Gastroesophageal sphincter (tissue), 4 donors: ENCODE data around the gene IL22RA1. TPM values are rescaled to one million over a fixed set of nuclear protein-coding genes. Genes with fewer than 3 reads are reported as not detected.

ENCODE experiments used
- ATAC-seq: fragments of 150-250 bp; one replicate; pipeline ENCODE4 v1.9.1; 2016; ENCODE audit warnings: mild to moderate bottlenecking, moderate library complexity
- H3K27ac ChIP-seq, 4 donors: fragments of 200-600 bp; sonication (generic) in 3 of 4; 1 replicate in 3 of 4; 2 replicates in 1 of 4; pipeline ENCODE4 v1.5.1; 2016 to 2019
- H3K27me3 ChIP-seq: fragments of 200-600 bp; sonication (generic); one replicate; pipeline ENCODE4 v1.5.1; 2019
- H3K36me3 ChIP-seq, 2 donors: fragments of 200-600 bp; sonication (generic); one replicate each; pipeline ENCODE4 v1.5.1; 2019; ENCODE audit warnings: control low read depth in 1 of 2
- H3K4me1 ChIP-seq, 3 donors: fragments of 200-600 bp; sonication (generic); 1 replicate in 2 of 3; 2 replicates in 1 of 3; pipeline ENCODE4 v1.5.1; 2016 to 2019; ENCODE audit warnings: control low read depth in 2 of 3
- H3K4me3 ChIP-seq, 2 donors: fragments of 200-600 bp; sonication (generic); one replicate each; pipeline ENCODE4 v1.5.1; 2019; ENCODE audit warnings: mild to moderate bottlenecking in 1 of 2, moderate library complexity in 1 of 2
- H3K9me3 ChIP-seq, 3 donors: fragments of 200-600 bp; sonication (generic); one replicate each; pipeline ENCODE4 v1.5.1; 2017 to 2019; ENCODE audit warnings: control low read depth in 2 of 3
- EP300 ChIP-seq: sonication (generic); formaldehyde crosslinking; IDR thresholded peaks from one replicate; pipeline ENCODE4 v1.6.1; 2017; ENCODE audit warnings: antibody characterized with exemption, mild to moderate bottlenecking
- POLR2A ChIP-seq, 2 donors: fragments of 450-650 bp; IDR thresholded peaks; one replicate each; pipeline ENCODE4 v1.6.1; 2017; ENCODE audit warnings: antibody characterized with exemption in 2 of 2, mild to moderate bottlenecking in 2 of 2, moderate library complexity in 1 of 2
- POLR2AphosphoS5 ChIP-seq: sonication (generic); formaldehyde crosslinking; IDR thresholded peaks from one replicate; pipeline ENCODE4 v1.6.1; 2017; ENCODE audit warnings: antibody characterized with exemption
- WGBS, 2 donors: methylation state at CpG; one replicate each; pipeline ENCODE4 v1.1.5; 2018; ENCODE audit warnings: low coverage in 1 of 2; 5-methylcytosine and 5-hydroxymethylcytosine counted together
- total RNA-seq, 4 donors: library from RNA; depleted of rRNA; stranded (reverse); fragments of >200 nt; gene quantifications; one replicate each; pipeline ENCODE4 v1.1.0, GENCODE V29; 2016
- TF ChIP-seq, protein P1 (sequence below), 4 experiments: fragments of 200-600 bp in 2 of 4; fragments of 450-650 bp in 2 of 4; sonication (generic) in 1 of 4; IDR thresholded peaks; one replicate each; pipeline ENCODE4 v1.5.1; 2017 to 2019; ENCODE audit warnings: antibody characterized with exemption in 4 of 4, mild to moderate bottlenecking in 2 of 4, moderate library complexity in 2 of 4

IL22RA1 gene
- total RNA-seq, 4 donors from 2014 or later = 0.57 to 0.58 TPM; not detected in 2

DNA sequence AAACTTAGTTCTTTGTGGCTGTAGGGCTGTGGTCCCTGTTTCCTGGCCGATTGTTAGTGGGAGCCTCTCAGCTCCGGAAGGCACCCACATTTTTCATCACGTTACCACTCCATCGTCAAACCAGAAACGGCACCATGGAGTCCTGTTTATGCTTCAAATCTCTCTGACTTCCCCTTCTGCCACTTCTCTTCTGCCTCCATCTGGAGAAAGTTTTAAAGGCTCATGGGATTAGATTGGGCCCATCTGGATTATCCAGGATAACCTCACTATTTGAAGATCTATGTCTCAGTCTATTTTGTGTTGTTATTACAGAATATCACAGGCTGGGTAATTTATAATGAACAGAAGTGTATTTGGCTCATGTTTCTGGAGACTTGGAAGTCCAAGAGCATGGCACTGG lies 19.3 kb upstream of the IL22RA1 start:
- H3K27ac ChIP-seq = no peak overlapping the region
- H3K4me1 ChIP-seq = no peaks in the 10 kb centered on the region
- WGBS, 2 donors = 39% methylated on average over 5 of the region's 5 CpGs; no CpG with 5 or more reads in 1 of the 2 donors
- H3K36me3 ChIP-seq = no peaks in the 10 kb centered on the region
- ATAC-seq = no peak
- H3K9me3 ChIP-seq = no peaks in the 10 kb centered on the region
- peaks cover 3% of the 10 kb centered on the region for H3K27me3 ChIP-seq
- no peak overlapping the region for H3K4me3 ChIP-seq
- TF ChIP-seq POLR2AphosphoS5 (no peak), EP300 (no peak), POLR2A (IDR thresholded peaks at IDR 0.05) (no peak)
- TF ChIP-seq, protein P1, sequence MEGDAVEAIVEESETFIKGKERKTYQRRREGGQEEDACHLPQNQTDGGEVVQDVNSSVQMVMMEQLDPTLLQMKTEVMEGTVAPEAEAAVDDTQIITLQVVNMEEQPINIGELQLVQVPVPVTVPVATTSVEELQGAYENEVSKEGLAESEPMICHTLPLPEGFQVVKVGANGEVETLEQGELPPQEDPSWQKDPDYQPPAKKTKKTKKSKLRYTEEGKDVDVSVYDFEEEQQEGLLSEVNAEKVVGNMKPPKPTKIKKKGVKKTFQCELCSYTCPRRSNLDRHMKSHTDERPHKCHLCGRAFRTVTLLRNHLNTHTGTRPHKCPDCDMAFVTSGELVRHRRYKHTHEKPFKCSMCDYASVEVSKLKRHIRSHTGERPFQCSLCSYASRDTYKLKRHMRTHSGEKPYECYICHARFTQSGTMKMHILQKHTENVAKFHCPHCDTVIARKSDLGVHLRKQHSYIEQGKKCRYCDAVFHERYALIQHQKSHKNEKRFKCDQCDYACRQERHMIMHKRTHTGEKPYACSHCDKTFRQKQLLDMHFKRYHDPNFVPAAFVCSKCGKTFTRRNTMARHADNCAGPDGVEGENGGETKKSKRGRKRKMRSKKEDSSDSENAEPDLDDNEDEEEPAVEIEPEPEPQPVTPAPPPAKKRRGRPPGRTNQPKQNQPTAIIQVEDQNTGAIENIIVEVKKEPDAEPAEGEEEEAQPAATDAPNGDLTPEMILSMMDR (IDR thresholded peaks at IDR 0.05) = no peak

DNA sequence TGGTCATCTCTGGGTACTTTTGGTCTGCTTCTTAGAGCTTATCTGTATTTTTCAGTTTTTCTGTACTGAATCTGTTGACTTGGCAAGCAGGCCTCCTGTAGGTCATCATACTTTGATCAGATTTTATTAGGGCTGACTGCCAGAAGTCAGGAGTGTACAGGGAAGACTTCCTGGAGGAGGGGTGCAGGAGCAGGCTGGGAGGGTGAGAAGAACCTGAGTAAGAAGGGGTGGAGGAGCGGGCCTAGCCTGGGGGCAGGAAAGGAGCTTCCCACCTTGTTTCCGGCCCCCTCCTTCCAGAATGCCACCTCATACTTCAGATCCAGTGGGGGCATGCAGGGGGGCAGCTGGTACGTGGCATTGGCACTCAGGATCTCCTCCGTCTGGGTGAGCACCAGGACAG lies 18.3 kb upstream of the IL22RA1 start:
- no CpG with 5 or more reads among the region's 4 CpGs for WGBS, 2 donors
- Histone ChIP-seq H3K27me3 (peaks cover 8% of the 10 kb centered on the region), H3K36me3 (no peaks in the 10 kb centered on the region), H3K4me3 (no peak overlapping the region), H3K9me3 (no peaks in the 10 kb centered on the region), H3K27ac (no peak overlapping the region), H3K4me1 (no peaks in the 10 kb centered on the region)
- ATAC-seq = no peak
- no peak for TF ChIP-seq POLR2AphosphoS5
- TF ChIP-seq EP300 = no peak
- TF ChIP-seq POLR2A (IDR thresholded peaks at IDR 0.05) = no peak
- TF ChIP-seq, protein P1 (IDR thresholded peaks at IDR 0.05) = no peak

DNA sequence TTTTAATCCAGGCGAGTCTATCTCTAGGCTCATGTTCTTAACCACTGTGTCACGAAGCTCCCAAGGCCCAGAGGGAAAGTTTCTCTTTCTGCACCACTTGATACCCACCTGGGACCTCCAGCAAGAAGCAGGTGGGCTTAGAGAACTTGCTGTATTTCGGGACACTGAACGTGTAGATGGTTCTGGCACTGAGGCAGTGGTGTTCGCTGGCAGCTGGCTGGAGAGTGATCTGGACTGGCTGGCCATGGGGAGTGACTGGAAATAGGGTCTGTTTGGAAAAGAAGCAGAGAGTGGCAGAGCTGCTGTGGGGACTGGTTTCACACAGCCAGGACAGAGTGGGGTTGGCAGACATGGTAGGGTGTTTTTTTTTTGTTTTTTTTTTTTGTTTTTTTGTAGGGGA lies 16.4 kb upstream of the IL22RA1 start:
- no peak for TF ChIP-seq POLR2AphosphoS5
- TF ChIP-seq EP300 = no peak
- TF ChIP-seq, protein P1 (IDR thresholded peaks at IDR 0.05) = no peak
- no peak for TF ChIP-seq POLR2A (IDR thresholded peaks at IDR 0.05)
- Histone ChIP-seq H3K9me3 (no peaks in the 10 kb centered on the region), H3K27ac (no peak overlapping the region), H3K4me3 (no peak overlapping the region), H3K36me3 (no peaks in the 10 kb centered on the region), H3K27me3 (peaks cover 15% of the 10 kb centered on the region), H3K4me1 (no peaks in the 10 kb centered on the region)
- no peak for ATAC-seq
- WGBS, 2 donors = 93 to 100% methylated on average over 2 to 4 of the region's 5 CpGs

DNA sequence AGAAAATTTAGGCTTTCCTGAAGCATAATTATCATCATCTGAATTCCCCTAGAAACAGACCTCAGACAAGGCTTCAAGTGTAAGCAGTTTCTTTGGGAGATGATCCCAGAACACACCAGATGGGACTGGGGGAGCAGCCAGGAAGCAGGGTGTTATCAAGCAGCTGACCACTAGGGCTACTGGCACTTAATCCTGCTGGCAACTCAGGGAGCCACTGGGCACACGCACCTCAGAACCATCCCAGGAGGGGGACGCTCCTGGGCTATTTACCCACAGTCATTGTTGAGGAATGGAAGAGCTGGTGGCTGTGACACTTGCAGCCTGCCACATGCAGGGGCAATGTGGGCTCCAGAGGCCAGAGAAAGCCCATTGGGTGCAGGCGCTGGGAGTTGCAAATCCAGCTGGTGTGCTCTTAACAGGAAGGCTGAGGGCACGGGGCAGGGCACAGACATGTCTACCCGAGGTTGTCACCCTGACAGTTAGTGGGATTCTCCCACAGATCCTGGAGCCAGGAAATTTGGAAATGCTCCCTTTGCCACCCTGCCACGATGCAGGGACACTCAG lies 15.1 kb upstream of the IL22RA1 start:
- H3K27me3 ChIP-seq = peaks cover 18% of the 10 kb centered on the region
- no peaks in the 10 kb centered on the region for H3K36me3 ChIP-seq
- WGBS, 2 donors = 94% methylated on average over 3 of the region's 6 CpGs; no CpG with 5 or more reads in 1 of the 2 donors
- TF ChIP-seq EP300 (no peak), POLR2A (IDR thresholded peaks at IDR 0.05) (no peak), POLR2AphosphoS5 (no peak)
- TF ChIP-seq, protein P1 (IDR thresholded peaks at IDR 0.05) = no peak
- H3K4me1 ChIP-seq = no peaks in the 10 kb centered on the region
- H3K9me3 ChIP-seq = no peaks in the 10 kb centered on the region
- H3K27ac ChIP-seq = no peak overlapping the region
- no peak overlapping the region for H3K4me3 ChIP-seq
- no peak for ATAC-seq

DNA sequence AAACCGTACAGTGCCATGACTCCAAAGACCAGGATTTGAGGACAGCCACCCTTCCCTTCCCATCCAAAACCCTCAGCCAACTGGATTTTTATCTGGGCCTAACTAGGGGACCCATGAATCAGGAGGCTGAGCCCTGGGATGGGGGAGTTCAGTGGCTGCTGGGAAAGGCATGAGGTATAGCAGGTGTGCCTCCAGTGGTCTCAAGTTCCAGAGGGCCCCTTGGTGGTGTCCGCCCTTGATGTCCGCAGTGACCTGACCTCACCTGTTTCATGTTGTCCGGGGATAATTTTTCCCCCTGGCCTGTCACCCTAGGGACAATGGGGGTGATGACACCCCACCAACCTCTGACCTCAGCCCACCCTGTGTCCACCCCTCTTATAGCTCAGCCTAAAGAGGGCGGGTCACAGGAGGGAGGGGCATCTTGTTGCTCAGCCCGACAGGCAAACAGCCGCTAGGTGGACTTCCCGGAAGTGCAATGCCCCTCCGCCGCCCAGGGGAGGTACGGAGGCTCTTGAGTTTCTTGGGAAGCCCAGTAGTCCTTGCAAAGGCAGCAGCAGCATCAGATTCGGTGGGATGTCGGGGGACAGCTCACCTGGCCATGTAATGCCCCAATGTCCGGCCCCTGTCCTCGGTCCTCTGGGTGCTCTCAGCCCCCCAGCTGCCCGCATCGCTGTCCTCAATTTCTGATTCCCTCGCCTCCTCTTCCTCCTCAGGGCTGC lies 13.8 kb upstream of the IL22RA1 start:
- ATAC-seq = no peak
- H3K27me3 ChIP-seq = peaks cover 31% of the 10 kb centered on the region
- no peak overlapping the region for H3K4me3 ChIP-seq
- H3K9me3 ChIP-seq = no peaks in the 10 kb centered on the region
- H3K4me1 ChIP-seq = no peaks in the 10 kb centered on the region
- WGBS, 2 donors = 80 to 97% methylated on average over 2 to 6 of the region's 18 CpGs
- no peaks in the 10 kb centered on the region for H3K36me3 ChIP-seq
- TF ChIP-seq, protein P1 (IDR thresholded peaks at IDR 0.05) = no peak
- TF ChIP-seq POLR2AphosphoS5 (no peak), POLR2A (IDR thresholded peaks at IDR 0.05) (no peak), EP300 (no peak)
- H3K27ac ChIP-seq = no peak overlapping the region
